Glutamatergic neuron (in vitro differentiated cells): Measurements from ENCODE around the gene MTA3. TPM values are rescaled to one million over a fixed set of nuclear protein-coding genes. Genes with fewer than 3 reads are reported as not detected.
"Not testable (repeated sequence)": the region's sequence is repeated elsewhere in the genome, so short reads cannot be mapped to it uniquely, and the experiment has no call there.

Experiments
- DNase-seq: peaks from one replicate; pipeline ENCODE4 v3.0.0; 2022
- H3K27ac Mint-ChIP-seq: one replicate; pipeline ENCODE4 v1.8.0; 2020; ENCODE audit warnings: mild to moderate bottlenecking, mixed read lengths, inconsistent platforms; ENCODE audit not compliant: unreplicated experiment
- H3K27me3 Mint-ChIP-seq: one replicate; pipeline ENCODE4 v1.8.0; 2020; ENCODE audit warnings: mild to moderate bottlenecking, moderate library complexity, mixed read lengths, inconsistent platforms; ENCODE audit not compliant: unreplicated experiment
- H3K36me3 Mint-ChIP-seq: one replicate; pipeline ENCODE4 v1.8.0; 2020; ENCODE audit warnings: mild to moderate bottlenecking, mixed read lengths, inconsistent platforms; ENCODE audit not compliant: unreplicated experiment
- H3K4me1 Mint-ChIP-seq: one replicate; pipeline ENCODE4 v1.8.0; 2020; ENCODE audit warnings: mild to moderate bottlenecking, low read depth, mixed read lengths, inconsistent platforms; ENCODE audit not compliant: unreplicated experiment
- H3K4me3 Mint-ChIP-seq: one replicate; pipeline ENCODE4 v1.8.0; 2020; ENCODE audit warnings: mild to moderate bottlenecking, mixed read lengths, inconsistent platforms; ENCODE audit not compliant: unreplicated experiment
- H3K9me3 Mint-ChIP-seq: one replicate; pipeline ENCODE4 v1.8.0; 2020; ENCODE audit warnings: mild to moderate bottlenecking, moderate library complexity, mixed read lengths, inconsistent platforms; ENCODE audit not compliant: unreplicated experiment
- total RNA-seq: library from RNA; stranded (reverse); fragmentation: NEBNext Ultra II Directional; extraction: Animal tissue kit (Norgen Biotek cat#: 25700); gene quantifications from one replicate; pipeline ENCODE4 v1.2.1, GENCODE V29; 2021; ENCODE audit not compliant: unreplicated experiment
- TF ChIP-seq, protein P1 (sequence below): fragments of 200-600 bp; sonication (generic); IDR thresholded peaks from one replicate; pipeline ENCODE4 v1.5.0; 2021; ENCODE audit not compliant: partially characterized antibody, unreplicated experiment

MTA3 gene
- total RNA-seq, 1 donor from 2014 or later: 64.1 TPM

DNA sequence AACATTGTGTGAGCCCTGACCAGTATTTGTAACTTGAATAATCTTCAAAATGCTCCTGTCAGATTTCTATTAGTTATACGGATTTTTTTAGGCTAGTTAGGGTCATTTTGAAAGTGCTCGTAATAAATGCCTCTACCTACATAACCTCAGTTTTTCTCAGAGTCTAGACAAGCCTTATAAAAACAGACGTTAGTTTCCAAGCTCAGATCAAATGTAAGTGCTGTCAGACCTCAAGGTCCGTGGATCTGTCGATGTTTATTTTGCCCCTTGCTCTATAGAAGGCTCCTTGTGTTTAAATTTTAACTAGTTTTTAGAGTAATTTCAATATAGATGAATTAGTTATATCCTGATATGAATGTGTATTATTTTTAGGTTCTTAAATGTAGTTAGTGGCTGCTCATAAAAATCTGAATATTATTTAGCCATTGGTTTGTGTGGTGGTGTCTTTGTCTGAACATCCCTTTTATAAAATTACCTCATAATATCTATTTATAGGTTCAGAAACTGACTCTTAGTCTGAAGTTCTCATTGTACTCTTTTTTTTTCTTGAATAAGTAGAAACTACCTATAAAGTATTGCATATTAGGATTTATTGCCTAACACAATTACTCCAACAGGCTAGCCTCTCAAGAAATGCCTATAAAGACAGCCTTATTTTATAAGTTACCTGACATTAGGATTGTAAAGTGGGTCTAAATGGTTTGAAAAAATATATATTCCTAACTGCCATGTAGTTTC lies 71.1 kb downstream of the MTA3 start:
- H3K27me3 Mint-ChIP-seq: peaks cover 3% of the 10 kb centered on the region
- H3K36me3 Mint-ChIP-seq: no peaks in the 10 kb centered on the region
- H3K4me1 Mint-ChIP-seq: peaks cover 4% of the 10 kb centered on the region
- H3K9me3 Mint-ChIP-seq: no peaks in the 10 kb centered on the region
- H3K4me3 Mint-ChIP-seq: no peak overlapping the region
- TF ChIP-seq, protein P1, sequence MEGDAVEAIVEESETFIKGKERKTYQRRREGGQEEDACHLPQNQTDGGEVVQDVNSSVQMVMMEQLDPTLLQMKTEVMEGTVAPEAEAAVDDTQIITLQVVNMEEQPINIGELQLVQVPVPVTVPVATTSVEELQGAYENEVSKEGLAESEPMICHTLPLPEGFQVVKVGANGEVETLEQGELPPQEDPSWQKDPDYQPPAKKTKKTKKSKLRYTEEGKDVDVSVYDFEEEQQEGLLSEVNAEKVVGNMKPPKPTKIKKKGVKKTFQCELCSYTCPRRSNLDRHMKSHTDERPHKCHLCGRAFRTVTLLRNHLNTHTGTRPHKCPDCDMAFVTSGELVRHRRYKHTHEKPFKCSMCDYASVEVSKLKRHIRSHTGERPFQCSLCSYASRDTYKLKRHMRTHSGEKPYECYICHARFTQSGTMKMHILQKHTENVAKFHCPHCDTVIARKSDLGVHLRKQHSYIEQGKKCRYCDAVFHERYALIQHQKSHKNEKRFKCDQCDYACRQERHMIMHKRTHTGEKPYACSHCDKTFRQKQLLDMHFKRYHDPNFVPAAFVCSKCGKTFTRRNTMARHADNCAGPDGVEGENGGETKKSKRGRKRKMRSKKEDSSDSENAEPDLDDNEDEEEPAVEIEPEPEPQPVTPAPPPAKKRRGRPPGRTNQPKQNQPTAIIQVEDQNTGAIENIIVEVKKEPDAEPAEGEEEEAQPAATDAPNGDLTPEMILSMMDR: no peak
- peak overlapping the region; percentile 59 for H3K27ac Mint-ChIP-seq
- no peak for DNase-seq

DNA sequence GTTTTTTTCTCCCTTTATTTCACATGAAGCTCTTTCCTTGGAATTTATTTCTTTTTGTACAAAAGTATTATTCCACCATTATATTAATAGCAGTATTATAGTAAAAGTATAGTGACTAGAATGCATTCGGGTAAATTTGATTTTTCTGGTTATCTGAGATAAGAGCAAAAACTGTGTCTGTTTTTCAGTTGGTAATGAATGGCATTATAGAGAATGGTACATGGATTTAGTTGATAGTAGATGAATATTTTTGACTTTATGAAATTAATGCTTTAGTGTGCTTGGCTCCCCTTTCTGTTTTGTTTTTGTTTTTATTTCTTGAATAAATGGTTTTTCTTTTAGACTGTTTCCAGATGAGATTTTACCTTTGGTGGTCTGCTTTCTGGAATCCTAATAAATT lies 71.8 kb downstream of the MTA3 start:
- Mint-ChIP-seq H3K4me1 (peaks cover 4% of the 10 kb centered on the region), H3K27ac (no peak overlapping the region), H3K36me3 (no peaks in the 10 kb centered on the region), H3K27me3 (peaks cover 3% of the 10 kb centered on the region), H3K9me3 (no peaks in the 10 kb centered on the region), H3K4me3 (no peak overlapping the region)
- TF ChIP-seq, protein P1: no peak
- DNase-seq: no peak

DNA sequence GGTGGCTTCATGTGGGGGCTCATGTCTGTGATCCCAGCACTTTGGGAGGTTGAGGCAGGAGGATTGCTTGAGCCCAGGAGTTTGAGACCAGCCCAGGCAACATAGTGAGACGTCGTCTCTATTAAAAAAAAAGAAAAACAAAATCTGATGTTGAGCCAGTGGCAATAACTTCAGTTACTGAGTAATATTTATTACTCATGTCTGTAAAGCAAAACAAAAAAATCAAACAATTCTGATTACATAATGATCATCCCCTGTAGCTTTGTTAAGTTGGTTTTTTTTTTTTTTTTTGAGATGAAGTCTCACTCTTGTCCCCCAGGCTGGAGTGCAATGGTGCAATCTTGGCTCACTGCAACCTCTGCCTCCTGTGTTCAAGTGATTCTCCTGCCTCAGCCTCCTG lies 73.9 kb downstream of the MTA3 start:
- not testable (repeated sequence) for H3K9me3 Mint-ChIP-seq, DNase-seq, H3K27me3 Mint-ChIP-seq, H3K36me3 Mint-ChIP-seq, H3K4me1 Mint-ChIP-seq, H3K4me3 Mint-ChIP-seq
- H3K27ac Mint-ChIP-seq: peak overlapping the region; percentile 38

DNA sequence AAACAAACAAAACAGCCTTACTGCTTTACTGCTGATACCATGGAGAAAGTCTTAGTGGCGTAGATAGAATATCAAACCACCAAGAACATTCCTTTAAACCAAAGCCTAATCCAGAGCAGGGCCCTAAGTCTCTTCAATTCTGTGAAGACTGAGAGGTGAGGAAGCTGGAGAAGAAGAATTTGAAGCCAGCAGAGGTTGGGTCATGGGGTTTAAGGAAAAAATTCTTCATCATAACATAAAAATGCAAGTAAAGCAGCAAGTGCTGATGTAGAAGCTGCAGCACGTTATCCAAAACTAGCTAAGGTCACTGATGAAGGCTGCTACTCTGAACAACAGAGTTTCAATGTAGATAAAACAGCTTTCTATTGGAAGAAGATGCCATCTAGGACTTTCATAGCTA lies 77.1 kb downstream of the MTA3 start:
- no peaks in the 10 kb centered on the region for H3K27me3 Mint-ChIP-seq
- H3K9me3 Mint-ChIP-seq: peaks cover 5% of the 10 kb centered on the region
- no peak overlapping the region for H3K4me3 Mint-ChIP-seq
- no peak overlapping the region for H3K27ac Mint-ChIP-seq
- TF ChIP-seq, protein P1: no peak
- no peak for DNase-seq
- no peaks in the 10 kb centered on the region for H3K4me1 Mint-ChIP-seq
- H3K36me3 Mint-ChIP-seq: peaks cover 6% of the 10 kb centered on the region

DNA sequence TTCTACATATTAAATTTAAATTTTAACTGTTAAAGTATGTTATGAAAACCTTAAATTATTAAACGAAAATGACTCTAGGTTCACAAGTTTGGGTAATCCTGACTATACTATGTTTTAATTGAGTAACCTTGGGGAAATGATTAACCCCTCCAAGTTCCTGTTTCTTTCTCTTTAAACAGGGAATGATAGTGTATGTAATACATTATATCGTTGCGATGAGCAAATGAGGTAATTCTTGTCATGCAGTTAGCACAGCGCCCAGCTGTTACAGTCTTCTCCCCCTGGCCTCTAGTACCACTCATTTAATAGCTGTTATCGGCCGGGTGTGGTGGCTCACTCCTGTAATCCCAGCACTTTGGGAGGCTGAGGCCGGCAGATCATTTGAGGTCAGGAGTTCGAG lies 80.4 kb downstream of the MTA3 start:
- H3K27me3 Mint-ChIP-seq: no peaks in the 10 kb centered on the region
- no peak for DNase-seq
- no peak overlapping the region for H3K4me3 Mint-ChIP-seq
- peaks cover 6% of the 10 kb centered on the region for H3K36me3 Mint-ChIP-seq
- no peaks in the 10 kb centered on the region for H3K4me1 Mint-ChIP-seq
- TF ChIP-seq, protein P1: no peak
- H3K27ac Mint-ChIP-seq: no peak overlapping the region
- peaks cover 5% of the 10 kb centered on the region for H3K9me3 Mint-ChIP-seq
